Stimulated activated CD8-positive, alpha-beta memory T cell treated with anti-CD3 and anti-CD28 coated beads, Interleukin-2, amount 100 ng/mL, for 1 hour (primary cell): ENCODE measurements around the gene TAF1B.

Experiments used
- DNase-seq, 2 donors: peaks; one replicate each; pipeline ENCODE4 v3.0.0-alpha.2; 2020; ENCODE audit warnings: low read depth in 2 of 2

The TAF1B gene

GRCh38 chr2:9983401-9984216 lies 140.3 kb downstream of the TAF1B start:
- no peak for DNase-seq
